Endometrial microvascular endothelial cells (primary cell): ENCODE data around the gene HM13. TPM values are rescaled to one million over a fixed set of nuclear protein-coding genes. Genes with fewer than 3 reads are reported as not detected.
"Not testable (repeated sequence)": the region's sequence is repeated elsewhere in the genome, so short reads cannot be mapped to it uniquely, and the experiment has no call there.

Source experiments
- in situ Hi-C: cut with HindIII; loops from 2 replicates; pipeline ENCODE4 v1.10.0; 2017; ENCODE audit warnings: low sequenced_read_pairs, low pct_unique_long_range_greater_than_20kb; ENCODE audit errors: inconsistent ontology term
- total RNA-seq: library from RNA; depleted of rRNA; stranded (reverse); fragments of >200 nt; gene quantifications from one replicate; pipeline ENCODE4 v1.2.3, GENCODE V29; 2015; ENCODE audit errors: inconsistent ontology term

Gene HM13
- total RNA-seq, 1 donor from 2014 or later, result 91.8 TPM

GRCh38 chr20:31560746-31561598 is 46.7 kb downstream of the HM13 start:
- in situ Hi-C loops, result no loop called here

GRCh38 chr20:31562241-31562640 is 48.0 kb downstream of the HM13 start:
- in situ Hi-C loops, result no loop called here

GRCh38 chr20:31564284-31564683 is 50.0 kb downstream of the HM13 start:
- in situ Hi-C loops, result no loop called here

GRCh38 chr20:31565699-31566318 is 51.6 kb downstream of the HM13 start:
- in situ Hi-C loops, result no loop called here

GRCh38 chr20:31566319-31566657 is 52.0 kb downstream of the HM13 start:
- in situ Hi-C loops, result no loop called here

GRCh38 chr20:31566658-31567379 is 52.6 kb downstream of the HM13 start:
- in situ Hi-C loops, result no loop called here

- in situ Hi-C loops, result no loop called here
Observed at GRCh38 chr20:31567380-31567720, 53.1 kb downstream of the HM13 start.

- in situ Hi-C loops, result no loop called here
Observed at GRCh38 chr20:31568041-31568731, 53.9 kb downstream of the HM13 start.

- in situ Hi-C loops, result no loop called here
Observed at GRCh38 chr20:31568773-31569162, 54.5 kb downstream of the HM13 start.

GRCh38 chr20:31569163-31570020 is 55.1 kb downstream of the HM13 start:
- in situ Hi-C loops, result no loop called here

GRCh38 chr20:31570021-31570463 is 55.8 kb downstream of the HM13 start:
- in situ Hi-C loops, result no loop called here

- in situ Hi-C loops, result no loop called here
Observed at GRCh38 chr20:31570735-31571617, 56.7 kb downstream of the HM13 start.

- in situ Hi-C loops, result no loop called here
Observed at GRCh38 chr20:31572042-31572700, 57.9 kb downstream of the HM13 start.

GRCh38 chr20:31572701-31573554 is 58.7 kb downstream of the HM13 start:
- in situ Hi-C loops, result no loop called here

- in situ Hi-C loops, result no loop called here
Observed at GRCh38 chr20:31573555-31574321, 59.5 kb downstream of the HM13 start.

- in situ Hi-C loops, result not testable (repeated sequence)
Observed at GRCh38 chr20:31574986-31575385, 60.7 kb downstream of the HM13 start.
